Activated CD8-positive, alpha-beta memory T cell treated with anti-CD3 and anti-CD28 coated beads, Interleukin-2, amount 50 U/mL, for 24 hours (primary cell): Measurements from ENCODE around the gene PHF8.

Source experiments
- DNase-seq: peaks from one replicate; pipeline ENCODE4 v3.0.0-alpha.2; 2020; ENCODE audit errors: extremely low read depth

Gene PHF8

GRCh38 chrX:54012830-54013500, 31.3 kb downstream of the PHF8 start:
- DNase-seq: no peak

- DNase-seq: no peak
These were observed 36.6 kb downstream of the PHF8 start for GRCh38 chrX:54007682-54008081.

- DNase-seq: no peak
These were observed 46.5 kb downstream of the PHF8 start for GRCh38 chrX:53997724-53998123.

GRCh38 chrX:53992589-53992988, 51.7 kb downstream of the PHF8 start:
- no peak for DNase-seq

- no peak for DNase-seq
These were observed 54.1 kb downstream of the PHF8 start for GRCh38 chrX:53990171-53990570.

- DNase-seq: no peak
These were observed 59.4 kb downstream of the PHF8 start for GRCh38 chrX:53984895-53985294.

- DNase-seq: no peak
These were observed 69.7 kb downstream of the PHF8 start for GRCh38 chrX:53974529-53974928.

- no peak for DNase-seq
These were observed 74.7 kb downstream of the PHF8 start for GRCh38 chrX:53969540-53969939.

- no peak for DNase-seq
These were observed 94.0 kb downstream of the PHF8 start for GRCh38 chrX:53950130-53950733.

- no peak for DNase-seq
These were observed 104.1 kb downstream of the PHF8 start for GRCh38 chrX:53940180-53940579.

- DNase-seq: no peak
These were observed 105.1 kb downstream of the PHF8 start for GRCh38 chrX:53939127-53939526.

GRCh38 chrX:53930515-53931380, 113.5 kb downstream of the PHF8 start:
- no peak for DNase-seq

GRCh38 chrX:53926030-53926429, 118.2 kb downstream of the PHF8 start:
- no peak for DNase-seq

GRCh38 chrX:53918702-53919101, 125.6 kb downstream of the PHF8 start:
- no peak for DNase-seq

- no peak for DNase-seq
These were observed 143.7 kb downstream of the PHF8 start for GRCh38 chrX:53900623-53901022.

GRCh38 chrX:53895270-53895669, 149.0 kb downstream of the PHF8 start:
- DNase-seq: no peak
